ENCODE measurements around the gene DCD.

GRCh38 chr12:54653025-54653424, 4.9 kb upstream of the DCD start:
- TF ChIP-seq EZH2 (IDR thresholded peaks at IDR 0.05; ENCODE audit: borderline replicate concordance, low read depth, low read length, severe bottlenecking) = no peak
- no peak for TF ChIP-seq CTCF (IDR thresholded peaks at IDR 0.05; ENCODE audit: extremely low read depth in 1 of 2, insufficient read depth in 1 of 2, low read depth in 1 of 2, low read length in 2 of 2)
- no peak for TF ChIP-seq FOS (IDR thresholded peaks at IDR 0.05; ENCODE audit: borderline replicate concordance, insufficient read depth, low read length)
- TF ChIP-seq POLR2A (IDR thresholded peaks at IDR 0.05; ENCODE audit: low read depth, low read length) = no peak

All from endothelial cell of umbilical vein (primary cell).